SKM-1 treated with dmso at 0.1 percent for 144 hours (cell line): Measurements from ENCODE around the gene INPP4A.

Source experiments
- DNase-seq: peaks from one replicate; lab custom pipeline; 2025; ENCODE audit not compliant: unreplicated experiment; lab: John Stamatoyannopoulos, UW

INPP4A gene

DNA sequence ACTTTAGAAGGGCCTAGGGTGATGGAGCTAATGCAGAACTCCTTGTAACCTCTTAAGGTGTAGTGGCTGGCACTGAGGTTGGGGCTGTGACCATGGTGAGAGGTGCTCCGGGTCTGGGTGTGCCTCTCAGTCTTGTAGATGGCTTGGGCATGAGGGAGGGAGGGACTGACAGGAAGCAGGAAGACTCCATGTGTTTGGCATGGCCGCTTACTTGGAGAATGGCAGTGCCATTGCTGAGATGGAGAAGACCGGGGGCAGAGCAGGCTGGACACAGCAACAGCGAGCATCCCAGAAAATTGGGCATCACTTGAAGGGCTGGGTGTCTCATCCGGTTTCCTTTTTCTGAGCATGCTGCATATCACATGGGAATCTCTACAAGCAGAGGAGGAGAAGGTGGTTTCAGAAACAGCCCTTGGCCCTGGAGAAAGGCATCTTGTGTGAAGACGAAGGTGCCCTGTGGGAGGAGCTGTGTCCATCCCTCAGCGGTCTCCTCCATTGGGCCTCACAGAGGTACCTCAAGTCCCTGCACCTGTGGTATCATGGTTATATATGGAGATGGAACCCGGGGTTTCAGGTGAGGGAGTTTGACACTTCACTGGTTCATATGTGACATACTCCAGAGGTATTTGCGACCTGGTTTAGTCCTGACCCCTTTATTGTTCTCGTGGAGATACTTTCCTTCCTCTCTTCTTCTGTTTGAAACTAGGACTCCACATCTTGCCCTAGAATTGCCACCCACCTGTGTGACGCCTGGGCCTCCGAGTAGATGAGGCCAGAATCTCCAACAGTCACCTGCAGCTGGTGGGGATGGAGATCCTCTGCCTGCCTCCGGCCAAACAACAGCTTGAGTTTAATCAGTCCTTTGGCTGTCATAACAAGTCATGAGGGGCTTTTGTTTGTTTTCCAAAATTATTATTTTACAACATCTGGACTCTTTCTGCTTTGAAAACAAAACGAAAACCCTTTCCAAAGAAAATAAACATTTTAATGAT is 45.6 kb downstream of the INPP4A start:
- DNase-seq = no peak

GRCh38 chr2:98492441-98492840 is 47.8 kb downstream of the INPP4A start:
- no peak for DNase-seq

- DNase-seq = no peak
Measured at GRCh38 chr2:98494699-98495098, 50.0 kb downstream of the INPP4A start.

DNA sequence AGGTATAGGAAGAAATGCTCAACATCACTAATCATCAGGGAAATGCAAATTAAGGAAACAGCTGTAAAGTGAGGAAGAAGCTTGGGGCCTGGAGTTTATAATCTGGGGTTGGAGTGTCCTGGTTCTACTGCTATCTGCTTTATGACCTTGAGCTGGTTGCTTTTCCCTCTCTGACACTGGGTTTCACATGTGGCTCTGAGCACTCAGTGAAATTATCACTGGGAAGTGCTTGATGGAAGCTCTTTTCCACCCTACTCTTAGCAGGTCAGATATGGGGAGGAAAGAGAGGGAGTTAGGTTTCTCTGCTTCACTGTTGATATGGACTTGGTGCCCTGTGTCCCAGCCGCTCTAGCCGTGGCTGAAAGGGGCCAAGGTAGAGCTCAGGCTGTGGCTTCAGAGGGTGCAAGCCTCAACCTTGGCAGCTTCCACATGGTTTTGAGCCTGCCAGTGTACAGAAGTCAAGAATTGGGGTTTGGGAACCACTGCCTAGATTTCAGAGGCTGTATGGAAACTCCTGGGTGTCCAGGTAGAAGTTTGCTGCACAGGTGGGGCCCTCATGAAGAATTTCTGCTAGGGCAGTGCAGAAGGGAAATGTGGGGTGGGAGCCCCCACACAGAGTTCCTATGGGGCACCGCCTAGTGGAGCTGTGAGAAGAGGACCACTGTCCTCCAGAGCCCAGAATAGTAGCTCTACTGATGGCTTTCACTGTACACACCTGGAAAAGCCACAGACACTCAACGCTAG is 52.3 kb downstream of the INPP4A start:
- DNase-seq = no peak

- no peak for DNase-seq
Measured at GRCh38 chr2:98498703-98499440, 54.2 kb downstream of the INPP4A start.

- DNase-seq = no peak
Measured at GRCh38 chr2:98500561-98500960, 55.9 kb downstream of the INPP4A start.

- no peak for DNase-seq
Measured at GRCh38 chr2:98501223-98501622, 56.6 kb downstream of the INPP4A start.

DNA sequence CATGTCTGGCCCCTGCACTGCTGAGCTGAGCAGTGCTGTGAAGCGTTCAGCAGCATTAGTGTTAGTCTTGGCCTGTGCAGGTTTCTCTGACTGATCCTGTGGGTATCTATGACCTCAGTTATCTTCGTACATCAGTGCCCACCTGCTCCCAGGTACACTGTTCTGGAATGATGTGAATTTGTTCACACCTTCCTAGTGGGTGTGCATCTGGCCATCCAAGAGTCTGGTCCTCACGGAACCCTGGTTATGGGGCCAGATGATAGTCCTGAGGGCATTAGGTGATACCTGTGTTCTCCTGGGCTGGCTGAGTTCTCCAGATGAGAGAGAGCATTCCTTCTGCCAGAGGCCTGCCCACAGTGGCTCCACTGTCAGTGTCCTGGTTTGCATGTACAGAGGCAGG is 57.2 kb downstream of the INPP4A start:
- DNase-seq = no peak

GRCh38 chr2:98502556-98503335 is 58.1 kb downstream of the INPP4A start:
- no peak for DNase-seq

DNA sequence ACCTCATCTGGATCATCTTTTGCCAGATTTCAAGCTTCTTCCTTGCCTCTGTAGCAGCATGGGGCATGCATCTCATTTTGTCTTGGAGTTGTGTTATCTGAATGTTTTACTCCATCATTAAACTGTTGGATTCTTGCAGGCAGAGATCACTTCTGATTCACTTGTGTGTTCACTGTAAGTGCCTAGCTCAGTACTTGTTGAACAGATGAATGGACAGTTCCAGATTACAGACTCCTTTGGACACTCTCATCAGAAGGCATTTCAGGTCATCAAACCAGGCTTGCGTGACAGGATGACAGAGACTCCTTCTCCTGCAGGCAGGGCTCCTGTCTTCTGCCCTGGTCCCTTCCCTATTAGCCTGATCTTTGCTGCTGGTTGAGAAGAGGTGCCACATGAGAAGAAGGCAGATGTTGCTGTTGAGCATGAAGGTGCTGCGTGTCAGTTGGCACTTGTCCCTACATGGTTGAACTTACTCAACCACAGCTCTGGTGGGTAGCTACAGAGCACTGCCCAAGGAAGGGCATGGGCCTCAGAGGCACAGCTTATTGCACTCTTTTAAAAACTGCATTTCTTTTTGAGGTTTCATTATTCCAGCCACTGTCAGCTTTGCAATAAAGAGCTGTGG is 58.9 kb downstream of the INPP4A start:
- no peak for DNase-seq

DNA sequence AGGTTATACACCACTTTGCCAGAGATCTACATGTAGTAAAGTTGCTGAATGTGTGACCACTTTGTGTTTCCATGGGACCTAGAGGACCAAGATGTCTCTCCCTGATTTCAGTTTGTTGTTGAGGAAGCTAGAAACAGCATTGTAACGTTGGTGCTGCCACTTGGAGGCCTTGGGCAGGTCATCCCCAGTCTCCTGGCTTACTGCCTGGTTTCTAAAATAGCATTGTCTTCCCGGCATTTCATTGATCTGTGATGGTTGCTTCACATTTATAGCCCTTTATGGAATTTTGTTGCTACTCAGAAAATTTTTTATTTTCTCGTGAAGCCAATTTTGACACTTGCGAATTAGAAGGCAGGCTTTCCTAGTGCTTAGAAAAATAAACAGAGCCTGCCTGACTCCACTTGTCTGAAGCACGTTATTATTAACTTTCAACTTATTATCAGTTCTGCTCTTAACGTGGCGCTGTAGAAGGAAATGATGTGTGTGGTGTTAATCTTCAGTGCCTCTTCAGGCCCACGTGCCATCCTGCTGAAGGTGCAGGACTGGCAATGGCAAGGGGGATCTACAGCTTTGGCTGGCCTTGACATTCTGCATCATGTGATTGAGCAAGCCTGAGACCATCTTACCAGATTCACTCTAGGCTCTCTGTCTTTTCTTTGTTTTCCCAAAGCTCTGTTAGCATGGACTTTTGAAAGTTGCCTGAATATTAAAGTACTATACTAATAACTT is 59.9 kb downstream of the INPP4A start:
- DNase-seq = no peak

GRCh38 chr2:98505311-98505808 is 60.7 kb downstream of the INPP4A start:
- DNase-seq = peak; percentile 80

- no peak for DNase-seq
Measured at GRCh38 chr2:98505971-98506664, 61.5 kb downstream of the INPP4A start.

DNA sequence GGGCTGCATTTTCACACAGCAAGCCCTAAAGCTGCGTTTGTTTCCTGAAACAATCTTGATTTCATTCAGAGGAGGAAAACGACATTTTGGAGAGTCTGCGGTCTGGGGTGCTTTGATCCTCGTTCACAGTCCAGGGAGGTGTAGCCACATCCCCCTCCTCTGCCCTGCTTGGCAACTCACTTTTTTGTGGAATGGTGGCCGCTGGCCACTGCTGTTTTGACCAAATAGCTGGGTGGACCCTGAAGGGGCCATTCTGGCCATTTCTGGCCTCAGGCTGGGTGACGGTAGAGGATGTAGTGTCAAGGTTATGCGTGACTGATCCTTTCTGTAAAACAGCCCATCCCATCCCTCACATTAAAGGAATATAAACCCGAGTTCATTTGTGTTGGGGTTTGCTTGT is 62.2 kb downstream of the INPP4A start:
- no peak for DNase-seq

GRCh38 chr2:98507461-98507860 is 62.8 kb downstream of the INPP4A start:
- no peak for DNase-seq

GRCh38 chr2:98507891-98508708 is 63.4 kb downstream of the INPP4A start:
- peak; percentile 50 for DNase-seq

GRCh38 chr2:98508709-98509066 is 64.0 kb downstream of the INPP4A start:
- peak; percentile 77 for DNase-seq
